Common myeloid progenitor, CD34-positive (primary cell): ENCODE measurements around the gene ZBTB17.
A peak's percentile ranks its signal among the peaks of the same experiment; 100 is the strongest.

ENCODE experiments used
- CTCF ChIA-PET: fragments of 350-600 bp; sonication (Branson Sonifier 250); formaldehyde crosslinking; loops from one replicate; lab custom pipeline; 2021; ENCODE audit warnings: antibody characterized with exemption; lab: Charles Lee
- POLR2A ChIA-PET: fragments of 350-600 bp; sonication (Branson Sonifier 250); formaldehyde crosslinking; loops from one replicate; lab custom pipeline; 2021; ENCODE audit warnings: antibody characterized with exemption; lab: Charles Lee
- DNase-seq, 3 donors: peaks; one replicate each; pipeline versions ENCODE4 v3.0.0 to v3.0.0-alpha.2; 2013
- H3K27ac ChIP-seq, 2 experiments: 1 replicate in 1 of 2; 2 replicates in 1 of 2; pipeline ENCODE4 v1.7.0; 2013; ENCODE audit warnings: inconsistent platforms in 2 of 2, low read length in 2 of 2, mild to moderate bottlenecking in 2 of 2, low read depth in 1 of 2, moderate library complexity in 1 of 2; ENCODE audit not compliant: severe bottlenecking in 2 of 2, insufficient read depth in 1 of 2, poor library complexity in 1 of 2
- H3K27me3 ChIP-seq, 5 experiments: replicated peaks in 2 of 5; 1 replicate in 3 of 5; 2 replicates in 2 of 5; pipeline versions ENCODE4 v1.6.1 to v1.7.0; 2013; ENCODE audit warnings: low read length in 4 of 5, mild to moderate bottlenecking in 2 of 5, moderate library complexity in 2 of 5, inconsistent platforms in 1 of 5; ENCODE audit not compliant: insufficient read depth in 5 of 5, control insufficient read depth in 4 of 5
- H3K36me3 ChIP-seq, 4 experiments: 1 replicate in 2 of 4; 2 replicates in 2 of 4; pipeline versions ENCODE4 v1.6.1 to v1.7.0; 2013; ENCODE audit warnings: low read length in 3 of 4, control low read depth in 1 of 4, mild to moderate bottlenecking in 1 of 4; ENCODE audit not compliant: control insufficient read depth in 4 of 4, insufficient read depth in 4 of 4
- H3K4me1 ChIP-seq, 4 experiments: 1 replicate in 3 of 4; 2 replicates in 1 of 4; pipeline versions ENCODE4 v1.6.1 to v1.7.1; 2013; ENCODE audit warnings: low read length in 3 of 4, mild to moderate bottlenecking in 3 of 4, control low read depth in 1 of 4, inconsistent platforms in 1 of 4, moderate library complexity in 1 of 4; ENCODE audit not compliant: control insufficient read depth in 4 of 4, insufficient read depth in 4 of 4; ENCODE audit errors: control extremely low read depth in 1 of 4
- H3K4me3 ChIP-seq, 7 experiments: 1 replicate in 4 of 7; 2 replicates in 3 of 7; pipeline versions ENCODE4 v1.5.1 to v1.7.0; 2013; ENCODE audit warnings: mild to moderate bottlenecking in 7 of 7, low read length in 6 of 7, moderate library complexity in 6 of 7, inconsistent platforms in 2 of 7, low read depth in 2 of 7, control low read depth in 1 of 7; ENCODE audit not compliant: insufficient read depth in 4 of 7, control insufficient read depth in 1 of 7; ENCODE audit errors: extremely low read depth in 1 of 7
- H3K9me3 ChIP-seq, 5 experiments: 1 replicate in 4 of 5; 2 replicates in 1 of 5; pipeline versions ENCODE4 v1.6.1 to v1.7.1; 2013; ENCODE audit warnings: low read length in 4 of 5, mild to moderate bottlenecking in 2 of 5, inconsistent platforms in 1 of 5, low read depth in 1 of 5, moderate library complexity in 1 of 5; ENCODE audit not compliant: control insufficient read depth in 4 of 5, insufficient read depth in 2 of 5; ENCODE audit errors: control extremely low read depth in 1 of 5
- WGBS: methylation state at CpG from one replicate; pipeline ENCODE4 v1.1.5; 2013; ENCODE audit not compliant: insufficient coverage; 5-methylcytosine and 5-hydroxymethylcytosine counted together

The ZBTB17 gene

GRCh38 chr1:16011936-16012589 is 36.2 kb upstream of the ZBTB17 start:
- Histone ChIP-seq H3K9me3 (no peaks in the 10 kb centered on the region), H3K36me3 (no peaks in the 10 kb centered on the region), H3K27me3 (peaks cover 0 to 2% (median 0%) of the 10 kb centered on the region in 5 experiments), H3K4me1 (peaks cover 0 to 25% (median 17%) of the 10 kb centered on the region in 4 experiments), H3K27ac (no peak overlapping the region), H3K4me3 (peak overlapping the region in 4 of 7 experiments; percentile 34 to 69 (median 63))
- DNase-seq = no peak
- 91% methylated on average over 11 of the region's 11 CpGs for WGBS
- ChIA-PET POLR2A (no interaction called here), CTCF (interaction anchor here (0.7 to 1.4 kb wide), 2 partner anchors 21 to 45 kb away, joined by 3 to 4 read pairs; no protein-coding TSS in a partner anchor)

- DNase-seq = no peak
- H3K27ac ChIP-seq = no peak overlapping the region
- WGBS = 96% methylated on average over 3 of the region's 3 CpGs
- no peak overlapping the region for H3K4me3 ChIP-seq
- H3K4me1 ChIP-seq = peaks cover 0 to 25% (median 17%) of the 10 kb centered on the region in 4 experiments
- H3K27me3 ChIP-seq = peaks cover 0 to 2% (median 0%) of the 10 kb centered on the region in 5 experiments
- ChIA-PET POLR2A (no interaction called here), CTCF (interaction anchor here (1.3 to 1.8 kb wide), 5 partner anchors 14 to 60 kb away, joined by 4 to 8 read pairs (median 5); no protein-coding TSS in a partner anchor)
- no peaks in the 10 kb centered on the region for H3K36me3 ChIP-seq
- no peaks in the 10 kb centered on the region for H3K9me3 ChIP-seq
These were observed 34.9 kb upstream of the ZBTB17 start for GRCh38 chr1:16010837-16011236.

- Histone ChIP-seq H3K27me3 (peaks cover 0 to 2% (median 0%) of the 10 kb centered on the region in 5 experiments), H3K9me3 (no peaks in the 10 kb centered on the region), H3K27ac (no peak overlapping the region), H3K4me3 (no peak overlapping the region), H3K36me3 (no peaks in the 10 kb centered on the region), H3K4me1 (peaks cover 0 to 19% (median 15%) of the 10 kb centered on the region in 4 experiments)
- DNase-seq = no peak
- 90% methylated on average over 7 of the region's 11 CpGs for WGBS
- POLR2A ChIA-PET = no interaction called here
- CTCF ChIA-PET = interaction anchor here (0.8 to 3.8 kb wide), 12 partner anchors 9 to 177 kb away, joined by 3 to 18 read pairs (median 4); partner anchors contain the start of gene CLCNKB
These were observed 33.8 kb upstream of the ZBTB17 start for GRCh38 chr1:16009678-16010077.

- Histone ChIP-seq H3K9me3 (no peaks in the 10 kb centered on the region), H3K36me3 (no peaks in the 10 kb centered on the region), H3K4me3 (no peak overlapping the region), H3K27ac (no peak overlapping the region), H3K27me3 (peaks cover 0 to 2% (median 0%) of the 10 kb centered on the region in 5 experiments), H3K4me1 (peaks cover 0 to 17% (median 15%) of the 10 kb centered on the region in 4 experiments)
- POLR2A ChIA-PET = no interaction called here
- 3% methylated on average over 4 of the region's 4 CpGs for WGBS
- peak; percentile 63 to 77 (median 65) for DNase-seq
- CTCF ChIA-PET = interaction anchor here (0.6 to 3.8 kb wide), 14 partner anchors 10 to 178 kb away, joined by 3 to 18 read pairs (median 4); partner anchors contain the start of gene CLCNKB
These were observed 33.1 kb upstream of the ZBTB17 start for GRCh38 chr1:16009030-16009460.

- Histone ChIP-seq H3K27me3 (no peaks in the 10 kb centered on the region), H3K36me3 (no peaks in the 10 kb centered on the region), H3K4me3 (no peak overlapping the region), H3K27ac (no peak overlapping the region), H3K4me1 (peaks cover 0 to 7% (median 7%) of the 10 kb centered on the region in 4 experiments), H3K9me3 (no peaks in the 10 kb centered on the region)
- no peak for DNase-seq
- 100% methylated on average over 1 of the region's 6 CpGs for WGBS
- CTCF ChIA-PET = interaction anchor here (1.0 to 3.8 kb wide), 12 partner anchors 10 to 205 kb away, joined by 3 to 18 read pairs (median 3); no protein-coding TSS in a partner anchor
- POLR2A ChIA-PET = no interaction called here
These were observed 31.9 kb upstream of the ZBTB17 start for GRCh38 chr1:16007671-16008341.

- WGBS = 87% methylated on average over 7 of the region's 9 CpGs
- Histone ChIP-seq H3K27me3 (no peaks in the 10 kb centered on the region), H3K4me1 (no peaks in the 10 kb centered on the region), H3K4me3 (no peak overlapping the region), H3K36me3 (no peaks in the 10 kb centered on the region), H3K9me3 (no peaks in the 10 kb centered on the region), H3K27ac (no peak overlapping the region)
- peak; percentile 8 to 41 (median 35) for DNase-seq
- POLR2A ChIA-PET = no interaction called here
- CTCF ChIA-PET = interaction anchor here (1.0 to 3.8 kb wide), 9 partner anchors 9 to 204 kb away, joined by 3 to 18 read pairs (median 3); no protein-coding TSS in a partner anchor
These were observed 30.9 kb upstream of the ZBTB17 start for GRCh38 chr1:16006552-16007485.
